Small intestine (tissue), 7 donors: ENCODE results near the gene TTC9. TPM values are rescaled to one million over a fixed set of nuclear protein-coding genes. Genes with fewer than 3 reads are reported as not detected.

Source experiments
- DNase-seq, 2 donors: peaks; one replicate each; pipeline versions ENCODE4 v3.0.0 to v3.0.0-alpha.2; 2013
- FAIRE-seq: peaks from 2 replicates; lab custom pipeline; 2012; peaks lifted over from hg19 to GRCh38; lab: Jason Lieb, UNC
- H3K27ac ChIP-seq, 3 donors: one replicate each; pipeline ENCODE4 v1.5.1; 2013; ENCODE audit warnings: low read length in 2 of 3, mild to moderate bottlenecking in 2 of 3, control low read depth in 1 of 3, inconsistent platforms in 1 of 3, low read depth in 1 of 3, moderate library complexity in 1 of 3
- H3K27me3 ChIP-seq, 3 donors: one replicate each; pipeline ENCODE4 v1.6.1; 2013; ENCODE audit warnings: low read length in 3 of 3, inconsistent platforms in 1 of 3; ENCODE audit not compliant: control insufficient read depth in 3 of 3, insufficient read depth in 3 of 3
- H3K36me3 ChIP-seq, 3 donors: one replicate each; pipeline ENCODE4 v1.6.1; 2013; ENCODE audit warnings: low read length in 3 of 3, inconsistent platforms in 1 of 3, low read depth in 1 of 3, mild to moderate bottlenecking in 1 of 3, moderate library complexity in 1 of 3; ENCODE audit not compliant: control insufficient read depth in 3 of 3, insufficient read depth in 2 of 3
- H3K4me1 ChIP-seq, 3 donors: one replicate each; pipeline ENCODE4 v1.6.1; 2013; ENCODE audit warnings: low read length in 2 of 3, inconsistent platforms in 1 of 3, low read depth in 1 of 3, mild to moderate bottlenecking in 1 of 3, moderate library complexity in 1 of 3; ENCODE audit not compliant: control insufficient read depth in 3 of 3, insufficient read depth in 2 of 3
- H3K4me3 ChIP-seq, 3 donors: one replicate each; pipeline ENCODE4 v1.5.1; 2013; ENCODE audit warnings: low read length in 3 of 3, control low read depth in 1 of 3, inconsistent platforms in 1 of 3, low read depth in 1 of 3, mild to moderate bottlenecking in 1 of 3, moderate library complexity in 1 of 3
- H3K9me3 ChIP-seq, 2 donors: one replicate each; pipeline ENCODE4 v1.6.1; 2013; ENCODE audit warnings: low read depth in 1 of 2, low read length in 1 of 2; ENCODE audit not compliant: control insufficient read depth in 2 of 2, insufficient read depth in 1 of 2
- WGBS, 3 donors: extraction: QIAGEN DNeasy Blood & Tissue Kit; methylation state at CpG; one replicate each; pipeline ENCODE4 v1.1.7; 2013; 5-methylcytosine and 5-hydroxymethylcytosine counted together
- polyA plus RNA-seq, 4 donors: library from polyadenylated mRNA; stranded (reverse) in 3 of 4; unstranded in 1 of 4; fragments of 200-250 nt in 3 of 4; fragments of 120-200 nt in 1 of 4; gene quantifications; one replicate each; pipeline versions ENCODE4 v1.2.1 to v1.2.3, GENCODE V29; 2013
- donor health status: healthy with polysubstance abuse.
- donor health status: control.
- donor health status: control.
- donor health status: Bipolar disorder and iron deficiency.
- donor health status: healthy.

TTC9 gene
- polyA plus RNA-seq, 4 donors = 0.22 to 2.0 (median 0.77) TPM

DNA sequence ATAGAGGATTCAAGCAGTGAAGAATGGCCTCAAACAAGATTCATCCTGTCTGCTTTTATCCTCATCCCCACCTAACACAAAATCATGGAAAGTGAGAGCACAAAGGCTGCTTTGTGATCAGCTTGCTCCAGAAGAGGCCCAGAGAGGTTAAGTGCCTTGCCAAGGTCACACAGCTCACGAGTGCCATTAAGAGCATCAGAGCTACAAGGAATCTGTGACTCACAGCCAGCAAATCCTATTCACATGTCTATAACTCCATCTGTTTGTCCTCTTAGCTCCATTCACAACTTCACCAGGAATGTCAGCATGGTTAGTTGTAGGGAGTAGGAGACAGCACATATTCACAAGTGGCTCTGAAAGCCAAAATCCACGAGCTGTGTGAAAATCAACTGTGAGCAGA is 79.8 kb downstream of the TTC9 start:
- no peak overlapping the region for H3K4me3 ChIP-seq
- no peaks in the 10 kb centered on the region for H3K9me3 ChIP-seq
- no peaks in the 10 kb centered on the region for H3K27me3 ChIP-seq
- H3K36me3 ChIP-seq = no peaks in the 10 kb centered on the region
- FAIRE-seq = no peak
- no peak for DNase-seq
- peaks cover 0 to 19% (median 6%) of the 10 kb centered on the region in 3 donors for H3K4me1 ChIP-seq
- WGBS, 3 donors = 67 to 73% (median 71%) methylated on average over 2 of the region's 2 CpGs
- no peak overlapping the region for H3K27ac ChIP-seq

- FAIRE-seq (no peak), DNase-seq (peak in 1 of 2 donors; percentile 14)
- 16 to 54% (median 24%) methylated on average over 3 of the region's 3 CpGs for WGBS, 3 donors
- H3K4me1 ChIP-seq = peaks cover 0 to 10% (median 6%) of the 10 kb centered on the region in 3 donors
- H3K9me3 ChIP-seq = no peaks in the 10 kb centered on the region
- no peaks in the 10 kb centered on the region for H3K36me3 ChIP-seq
- H3K27ac ChIP-seq = no peak overlapping the region
- H3K27me3 ChIP-seq = no peaks in the 10 kb centered on the region
- H3K4me3 ChIP-seq = no peak overlapping the region
Measured at GRCh38 chr14:70722418-70722817, 80.7 kb downstream of the TTC9 start.

- Histone ChIP-seq H3K27ac (no peak overlapping the region), H3K4me1 (peaks cover 0 to 8% (median 6%) of the 10 kb centered on the region in 3 donors), H3K9me3 (no peaks in the 10 kb centered on the region), H3K27me3 (no peaks in the 10 kb centered on the region), H3K36me3 (no peaks in the 10 kb centered on the region), H3K4me3 (no peak overlapping the region)
- FAIRE-seq = no peak
- WGBS, 3 donors = 40 to 65% (median 47%) methylated on average over 5 of the region's 5 CpGs
- DNase-seq = peak; percentile 37 to 66
Measured at GRCh38 chr14:70723276-70723675, 81.6 kb downstream of the TTC9 start.

- H3K4me3 ChIP-seq = no peak overlapping the region
- FAIRE-seq (no peak), DNase-seq (no peak)
- H3K36me3 ChIP-seq = no peaks in the 10 kb centered on the region
- no peaks in the 10 kb centered on the region for H3K27me3 ChIP-seq
- H3K9me3 ChIP-seq = no peaks in the 10 kb centered on the region
- H3K27ac ChIP-seq = no peak overlapping the region
- 78 to 88% (median 83%) methylated on average over 3 of the region's 3 CpGs for WGBS, 3 donors
- H3K4me1 ChIP-seq = peaks cover 0 to 8% (median 2%) of the 10 kb centered on the region in 3 donors
Measured at GRCh38 chr14:70724110-70724509, 82.4 kb downstream of the TTC9 start.

- Histone ChIP-seq H3K27me3 (no peaks in the 10 kb centered on the region), H3K27ac (no peak overlapping the region), H3K9me3 (no peaks in the 10 kb centered on the region), H3K4me1 (peaks cover 0 to 8% (median 2%) of the 10 kb centered on the region in 3 donors), H3K4me3 (no peak overlapping the region), H3K36me3 (peaks cover 0 to 5% (median 0%) of the 10 kb centered on the region in 3 donors)
- FAIRE-seq (no peak), DNase-seq (no peak)
- WGBS, 3 donors = 89 to 94% (median 94%) methylated on average over 6 of the region's 6 CpGs
Measured at GRCh38 chr14:70724944-70725343, 83.2 kb downstream of the TTC9 start.

Other genes with a start within 250 kb of the TTC9 start
- gene SYNJ2BP, start 224.8 kb upstream of the TTC9 start, polyA plus RNA-seq = 10 to 100 TPM; 15.9 to 45.7 (median 21.9) TPM
- gene ADAM21, start 189.7 kb upstream of the TTC9 start, polyA plus RNA-seq = under 1 TPM in 2 of 4 donors, not detected in 2; 0.06 to 0.13 TPM
- gene ADAM20, start 106.9 kb upstream of the TTC9 start, polyA plus RNA-seq = under 1 TPM in 2 of 4 donors, not detected in 2; 0.03 to 0.09 TPM
- 10 to 100 TPM; 15.7 to 31.9 (median 21.4) TPM for gene MED6, start 41.3 kb upstream of the TTC9 start, polyA plus RNA-seq
- gene MAP3K9, start 167.6 kb downstream of the TTC9 start, polyA plus RNA-seq = 1 to 10 TPM in 3 of 4 donors, under 1 TPM in 1; 0.81 to 4.5 (median 2.6) TPM